Keratinocyte (primary cell): ENCODE measurements around the gene EML1. TPM values are rescaled to one million over a fixed set of nuclear protein-coding genes. Genes with fewer than 3 reads are reported as not detected.

Experiments
- DNase-seq: peaks from one replicate; pipeline ENCODE4 v3.0.0-alpha.2; 2011; ENCODE audit warnings: low read depth, missing footprints, low spot score
- FAIRE-seq: peaks from 2 replicates; lab custom pipeline; 2011; peaks lifted over from hg19 to GRCh38; lab: Jason Lieb, UNC
- H2AFZ ChIP-seq: 2 replicates; pipeline ENCODE4 v1.6.0; 2012; ENCODE audit warnings: low read length, control low read depth, inconsistent platforms; ENCODE audit not compliant: control insufficient read depth
- H3K27ac ChIP-seq: 2 replicates; pipeline ENCODE4 v1.5.1; 2011; ENCODE audit warnings: low read length; ENCODE audit not compliant: control insufficient read depth, insufficient read depth
- H3K27me3 ChIP-seq: 3 replicates; pipeline ENCODE4 v1.6.0; 2011; ENCODE audit warnings: low read length; ENCODE audit not compliant: control insufficient read depth, insufficient read depth; ENCODE audit errors: extremely low read depth
- H3K36me3 ChIP-seq, 2 experiments: 2 replicates in 1 of 2; 3 replicates in 1 of 2; pipeline ENCODE4 v1.5.1; 2011; ENCODE audit warnings: low read length in 2 of 2, mild to moderate bottlenecking in 1 of 2; ENCODE audit not compliant: control insufficient read depth in 2 of 2, insufficient read depth in 2 of 2; ENCODE audit errors: extremely low read depth in 1 of 2
- H3K4me1 ChIP-seq: 3 replicates; pipeline ENCODE4 v1.5.1; 2011; ENCODE audit warnings: low read length; ENCODE audit not compliant: control insufficient read depth, insufficient read depth; ENCODE audit errors: extremely low read depth
- H3K4me2 ChIP-seq: 3 replicates; pipeline ENCODE4 v1.6.0; 2011; ENCODE audit warnings: low read depth, low read length; ENCODE audit not compliant: control insufficient read depth, insufficient read depth; ENCODE audit errors: extremely low read depth
- H3K4me3 ChIP-seq, 3 experiments: fragments of 200-600 bp in 1 of 3; sonication (generic) in 1 of 3; 2 replicates in 2 of 3; 3 replicates in 1 of 3; pipeline ENCODE4 v1.5.1; 2011 to 2016; ENCODE audit warnings: low read length in 3 of 3, mild to moderate bottlenecking in 3 of 3, control low read depth in 2 of 3, inconsistent platforms in 1 of 3, low read depth in 1 of 3, mixed read lengths in 1 of 3, mixed run types in 1 of 3, moderate library complexity in 1 of 3; ENCODE audit not compliant: control insufficient read depth in 2 of 3, insufficient read depth in 2 of 3; ENCODE audit errors: extremely low read depth in 1 of 3
- H3K79me2 ChIP-seq: 2 replicates; pipeline ENCODE4 v1.6.0; 2012; ENCODE audit warnings: low read length; ENCODE audit not compliant: control insufficient read depth, insufficient read depth
- H3K9ac ChIP-seq: 3 replicates; pipeline ENCODE4 v1.6.0; 2011; ENCODE audit warnings: low read length; ENCODE audit not compliant: control insufficient read depth, insufficient read depth; ENCODE audit errors: extremely low read depth
- H3K9me1 ChIP-seq: 3 replicates; pipeline ENCODE4 v1.6.0; 2011; ENCODE audit warnings: low read length; ENCODE audit not compliant: control insufficient read depth, insufficient read depth; ENCODE audit errors: extremely low read depth
- H3K9me3 ChIP-seq: 2 replicates; pipeline ENCODE4 v1.5.1; 2012; ENCODE audit warnings: low read depth, low read length; ENCODE audit not compliant: control insufficient read depth
- H4K20me1 ChIP-seq: 3 replicates; pipeline ENCODE4 v1.6.0; 2011; ENCODE audit warnings: low read length; ENCODE audit not compliant: control insufficient read depth, insufficient read depth; ENCODE audit errors: extremely low read depth
- CTCF ChIP-seq, 3 experiments: IDR thresholded peaks in 1 of 3; conservative IDR thresholded peaks in 1 of 3; optimal IDR thresholded peaks in 1 of 3; 2 replicates in 2 of 3; 3 replicates in 1 of 3; pipeline versions ENCODE3 to v1.5.1; 2011; ENCODE audit warnings: low read length in 3 of 3, mild to moderate bottlenecking in 3 of 3, moderate library complexity in 2 of 3, control low read depth in 1 of 3, inconsistent platforms in 1 of 3; ENCODE audit not compliant: insufficient read depth in 2 of 3; ENCODE audit errors: extremely low read depth in 1 of 3
- EZH2 ChIP-seq: IDR thresholded peaks from one replicate; pipeline ENCODE4 v1.6.1; 2012; ENCODE audit warnings: inconsistent platforms, mild to moderate bottlenecking, low read length, moderate library complexity
- dilution Hi-C: fragments of 300-500 bp; cut with MboI; formaldehyde crosslinking; loops from one replicate; pipeline ENCODE4 v1.7.0; 2020; ENCODE audit warnings: low sequenced_read_pairs; ENCODE audit not compliant: extremely low pct_ligation_motif_present
- polyA plus RNA-seq, 5 experiments: library from polyadenylated mRNA; depleted of rRNA in 3 of 5; stranded (reverse) in 3 of 5; stranded (forward) in 1 of 5; unstranded in 1 of 5; fragments of >200 nt; gene quantifications; 1 replicate in 1 of 5; 2 replicates in 3 of 5; 3 replicates in 1 of 5; pipeline versions ENCODE4 v1.2.1 to v1.2.3, GENCODE V29; 2011 to 2012; ENCODE audit warnings: missing spikeins in 2 of 5, low read depth in 1 of 5, low replicate concordance in 1 of 5

Gene EML1
- polyA plus RNA-seq, 1 donor (not counting 4 experiments of a cell fraction or from before 2014, with no cell fraction given) = 0.84 TPM

- peaks cover 2% of the 10 kb centered on the region for H3K9me3 ChIP-seq
- no peak for DNase-seq
- H3K4me1 ChIP-seq = no peaks in the 10 kb centered on the region
- H3K9me1 ChIP-seq = no peaks in the 10 kb centered on the region
- H2AFZ ChIP-seq = no peak overlapping the region
- H3K79me2 ChIP-seq = no peaks in the 10 kb centered on the region
- FAIRE-seq = no peak
- peaks cover 58% of the 10 kb centered on the region for H3K27me3 ChIP-seq
- no peak overlapping the region for H3K9ac ChIP-seq
- TF ChIP-seq EZH2 (no peak), CTCF (optimal IDR thresholded peaks at IDR 0.05 in 1 of 3, IDR thresholded peaks at IDR 0.05 in 1 of 3, conservative IDR thresholded peaks at IDR 0.05 in 1 of 3; ENCODE audit: extremely low read depth in 1 of 3, insufficient read depth in 2 of 3, low read length in 3 of 3) (no peak)
- no peaks in the 10 kb centered on the region for H3K36me3 ChIP-seq
- H3K4me2 ChIP-seq = no peak overlapping the region
- dilution Hi-C loops = no loop called here
- no peak overlapping the region for H3K27ac ChIP-seq
- no peak overlapping the region for H3K4me3 ChIP-seq
- peaks cover 4% of the 10 kb centered on the region for H4K20me1 ChIP-seq
Measured at GRCh38 chr14:99802301-99803105, 9.3 kb downstream of the EML1 start.

DNA sequence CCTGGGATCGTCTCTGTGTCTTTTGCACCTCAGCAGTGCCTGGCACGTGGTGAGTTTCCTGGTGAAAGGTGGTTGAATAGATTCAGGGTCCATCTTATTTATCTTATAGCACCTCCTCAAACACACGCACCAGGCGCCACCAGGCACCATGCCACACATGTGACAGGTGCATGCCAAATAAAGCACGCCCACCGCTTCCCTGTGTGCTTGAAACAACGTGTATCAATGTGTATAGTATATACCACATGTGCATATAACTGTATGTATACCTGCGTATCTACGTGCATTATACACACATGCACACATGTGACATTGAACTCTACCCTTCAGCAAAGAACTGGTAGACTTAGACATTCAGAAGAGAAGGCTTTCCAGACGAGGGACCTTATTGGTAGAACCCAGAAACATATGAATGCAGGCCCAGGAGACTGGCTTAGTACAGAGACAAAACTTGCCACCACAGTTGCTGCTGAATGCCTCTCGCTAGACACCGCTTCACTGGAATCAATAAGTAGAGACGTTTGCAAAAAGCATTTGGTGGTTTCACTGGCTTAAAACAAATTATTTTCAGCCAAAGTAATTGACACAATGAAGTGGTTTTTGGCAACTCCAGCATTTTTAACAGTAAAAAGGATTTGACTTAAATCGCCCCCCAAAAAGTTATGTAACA is 10.0 kb downstream of the EML1 start:
- dilution Hi-C loops = no loop called here
- H3K9me1 ChIP-seq = no peaks in the 10 kb centered on the region
- no peaks in the 10 kb centered on the region for H3K9me3 ChIP-seq
- no peaks in the 10 kb centered on the region for H3K79me2 ChIP-seq
- peaks cover 5% of the 10 kb centered on the region for H4K20me1 ChIP-seq
- TF ChIP-seq EZH2 (no peak), CTCF (optimal IDR thresholded peaks at IDR 0.05 in 1 of 3, IDR thresholded peaks at IDR 0.05 in 1 of 3, conservative IDR thresholded peaks at IDR 0.05 in 1 of 3; ENCODE audit: extremely low read depth in 1 of 3, insufficient read depth in 2 of 3, low read length in 3 of 3) (no peak)
- H3K27ac ChIP-seq = no peak overlapping the region
- no peaks in the 10 kb centered on the region for H3K36me3 ChIP-seq
- no peak overlapping the region for H3K9ac ChIP-seq
- DNase-seq (no peak), FAIRE-seq (no peak)
- no peak overlapping the region for H3K4me2 ChIP-seq
- H3K27me3 ChIP-seq = peaks cover 60% of the 10 kb centered on the region
- H3K4me3 ChIP-seq = no peak overlapping the region
- no peak overlapping the region for H2AFZ ChIP-seq
- H3K4me1 ChIP-seq = no peaks in the 10 kb centered on the region
